Activated naive CD4-positive, alpha-beta T cell treated with anti-CD3 and anti-CD28 coated beads for 36 hours (primary cell): ENCODE results near the gene ELAVL4. TPM values are rescaled to one million over a fixed set of nuclear protein-coding genes. Genes with fewer than 3 reads are reported as not detected.

Source experiments
- CTCF ChIA-PET: fragments of 350-600 bp; sonication (Branson Sonifier 250); formaldehyde crosslinking; loops from one replicate; lab custom pipeline; 2021; ENCODE audit warnings: antibody characterized with exemption; lab: Charles Lee
- DNase-seq: peaks from one replicate; pipeline ENCODE4 v3.0.0-alpha.2; 2020
- H3K27ac Mint-ChIP-seq: one replicate; pipeline ENCODE4 v1.8.0; 2021; ENCODE audit warnings: mild to moderate bottlenecking, mixed read lengths
- H3K27me3 Mint-ChIP-seq: one replicate; pipeline ENCODE4 v1.8.0; 2021; ENCODE audit warnings: low read depth, mixed read lengths
- H3K36me3 Mint-ChIP-seq: one replicate; pipeline ENCODE4 v1.8.0; 2021; ENCODE audit warnings: low read depth, mixed read lengths
- H3K4me1 Mint-ChIP-seq: one replicate; pipeline ENCODE4 v1.8.0; 2021; ENCODE audit warnings: low read depth, mixed read lengths
- H3K4me3 Mint-ChIP-seq: one replicate; pipeline ENCODE4 v1.8.0; 2021; ENCODE audit warnings: mild to moderate bottlenecking, moderate library complexity, mixed read lengths
- H3K9me3 Mint-ChIP-seq: one replicate; pipeline ENCODE4 v1.8.0; 2021; ENCODE audit warnings: mixed read lengths
- intact Hi-C: fragments of 100-400 bp; cut with micrococcal nuclease; formaldehyde crosslinking; loops from one replicate; pipeline ENCODE4 v1.15.1; 2023
- total RNA-seq, 2 experiments: library from RNA; stranded (reverse); gene quantifications; one replicate each; pipeline ENCODE4 v1.2.3, GENCODE V29; 2021

ELAVL4 gene
- total RNA-seq, 2 experiments from 2014 or later = not detected

DNA sequence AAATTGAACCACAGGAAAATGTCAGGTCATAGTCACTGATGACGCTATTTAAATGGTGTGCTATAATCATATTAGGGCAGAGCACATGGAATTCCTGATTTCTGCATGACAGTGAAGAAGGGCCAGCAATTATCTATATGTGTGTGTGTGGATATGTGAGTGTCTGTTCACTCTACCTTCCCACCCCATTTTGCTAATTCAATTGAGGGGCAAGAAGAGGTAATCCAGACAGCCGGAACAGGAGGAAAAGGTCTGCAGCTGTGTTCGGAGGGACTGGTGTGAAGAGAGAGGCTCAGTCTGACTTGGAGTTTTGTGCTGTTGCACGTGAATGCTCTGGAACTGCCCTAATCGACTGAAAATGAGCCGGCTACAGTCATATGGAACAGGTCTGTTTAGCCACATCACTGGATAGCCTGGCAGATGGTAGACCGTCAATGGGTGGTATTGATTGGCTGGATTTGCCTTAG, 5.1 kb upstream of the ELAVL4 start:
- intact Hi-C loops = no loop called here
- Mint-ChIP-seq H3K27me3 (peaks cover 23% of the 10 kb centered on the region), H3K4me3 (no peak overlapping the region), H3K27ac (no peak overlapping the region), H3K4me1 (no peaks in the 10 kb centered on the region), H3K9me3 (no peaks in the 10 kb centered on the region), H3K36me3 (no peaks in the 10 kb centered on the region)
- DNase-seq = no peak
- CTCF ChIA-PET = no interaction called here

DNA sequence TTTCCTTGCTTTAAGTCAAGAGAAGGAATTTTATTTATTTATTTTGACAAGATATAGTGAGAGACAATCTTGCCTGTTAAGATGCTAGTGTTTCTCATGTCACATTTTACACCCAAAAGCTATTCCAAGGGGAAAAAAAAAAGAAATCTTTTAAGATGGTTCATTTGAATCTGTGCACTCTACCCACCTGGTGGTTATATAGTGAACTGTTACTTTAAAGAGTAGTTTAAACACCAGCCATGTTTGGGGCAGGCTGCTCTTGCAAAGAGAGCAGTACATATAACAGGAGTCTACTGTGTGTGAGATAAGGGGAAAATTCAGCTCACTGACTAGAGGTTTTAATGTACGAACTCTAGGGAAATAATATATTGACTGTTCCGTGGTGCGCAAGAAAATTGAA, 3.3 kb upstream of the ELAVL4 start:
- CTCF ChIA-PET = interaction anchor here (0.7 to 1.2 kb wide), 2 partner anchors 9 to 161 kb away, joined by 4 to 5 read pairs; no protein-coding TSS in a partner anchor
- Mint-ChIP-seq H3K9me3 (no peaks in the 10 kb centered on the region), H3K36me3 (no peaks in the 10 kb centered on the region), H3K4me1 (peaks cover 13% of the 10 kb centered on the region), H3K4me3 (no peak overlapping the region), H3K27me3 (peaks cover 36% of the 10 kb centered on the region), H3K27ac (no peak overlapping the region)
- no peak for DNase-seq
- intact Hi-C loops = no loop called here

DNA sequence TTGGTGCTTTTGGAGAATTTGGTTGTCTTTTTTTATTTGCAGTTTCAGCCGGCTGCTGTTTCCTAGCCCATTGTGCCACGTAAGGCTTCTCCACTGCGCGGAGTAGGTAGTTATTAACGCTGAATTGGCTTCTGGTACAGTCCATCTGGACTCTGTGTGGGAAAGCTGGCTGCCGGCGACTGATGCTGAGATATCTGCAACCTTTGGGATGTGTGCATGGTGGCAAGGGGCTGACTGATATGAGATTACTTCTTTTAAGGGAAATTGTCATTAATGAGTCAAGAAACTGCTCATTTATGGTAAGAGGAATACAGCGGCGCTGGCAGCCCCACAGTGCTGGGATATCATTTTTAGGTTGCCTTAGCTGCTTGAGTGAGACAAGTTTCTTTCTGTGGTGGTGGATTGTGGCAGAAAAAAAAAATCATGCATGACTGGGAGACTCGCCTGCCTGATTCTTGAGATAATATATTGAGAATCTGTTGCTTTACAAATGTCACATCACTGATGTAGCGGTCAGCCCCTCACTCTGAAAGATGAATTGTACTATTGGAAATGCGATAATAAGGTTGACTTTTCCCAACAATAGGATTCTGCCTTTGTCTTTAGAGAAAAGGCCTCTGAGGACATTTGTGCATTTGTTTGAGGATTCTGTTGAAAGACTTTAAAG, 2.5 kb upstream of the ELAVL4 start:
- Mint-ChIP-seq H3K36me3 (no peaks in the 10 kb centered on the region), H3K27ac (no peak overlapping the region), H3K4me3 (no peak overlapping the region), H3K4me1 (peaks cover 16% of the 10 kb centered on the region), H3K27me3 (peaks cover 44% of the 10 kb centered on the region), H3K9me3 (no peaks in the 10 kb centered on the region)
- intact Hi-C loops = no loop called here
- DNase-seq = no peak
- CTCF ChIA-PET = interaction anchor here (0.7 kb wide), 1 partner anchor 160 kb away, joined by 5 read pairs; no protein-coding TSS in a partner anchor

DNA sequence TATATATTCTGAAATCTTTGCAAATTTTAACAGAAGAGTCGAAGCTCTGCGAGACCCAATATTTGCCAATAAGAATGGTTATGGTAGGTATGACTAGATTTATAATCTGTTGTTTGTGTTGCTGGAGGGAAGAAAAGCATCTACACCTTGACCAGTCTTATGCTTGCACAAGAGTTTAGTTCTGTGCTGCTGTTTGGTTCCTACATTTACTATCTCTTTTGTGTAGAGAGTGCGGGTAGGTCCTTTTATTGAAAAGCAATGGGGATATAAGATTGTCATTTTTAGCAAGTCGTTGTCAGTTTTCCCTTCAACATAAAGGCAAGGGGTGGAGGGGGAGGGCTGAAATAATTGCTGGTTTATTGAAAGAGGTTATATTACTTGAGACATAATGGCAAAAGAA, 396 bp downstream of the ELAVL4 start:
- intact Hi-C loops = no loop called here
- Mint-ChIP-seq H3K4me1 (peaks cover 16% of the 10 kb centered on the region), H3K27me3 (peaks cover 60% of the 10 kb centered on the region), H3K9me3 (no peaks in the 10 kb centered on the region), H3K36me3 (no peaks in the 10 kb centered on the region), H3K27ac (no peak overlapping the region), H3K4me3 (no peak overlapping the region)
- DNase-seq = no peak
- CTCF ChIA-PET = no interaction called here

DNA sequence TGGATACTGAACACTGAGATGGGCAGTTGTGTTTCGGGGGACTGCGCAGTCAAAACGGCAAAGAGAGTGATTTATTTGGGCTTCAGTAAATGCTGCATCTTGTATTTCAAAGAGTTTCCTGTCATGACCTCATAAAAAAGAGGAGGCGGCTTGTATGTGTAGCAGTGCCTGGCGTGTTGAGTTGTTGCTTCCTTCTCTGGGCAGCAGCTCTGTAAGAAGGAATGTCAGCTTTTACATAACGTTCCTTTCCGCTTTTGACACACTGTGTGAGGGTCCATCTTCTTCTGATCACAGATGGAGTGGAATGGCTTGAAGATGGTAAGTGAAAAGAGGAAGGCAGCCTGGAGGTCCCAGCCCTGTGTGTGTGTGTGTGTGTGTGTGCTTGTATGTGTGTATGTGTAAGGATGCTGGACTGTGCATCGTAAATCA, 941 bp downstream of the ELAVL4 start:
- H3K4me3 Mint-ChIP-seq = peak overlapping the region; percentile 7
- H3K27me3 Mint-ChIP-seq = peaks cover 64% of the 10 kb centered on the region
- H3K36me3 Mint-ChIP-seq = no peaks in the 10 kb centered on the region
- CTCF ChIA-PET = no interaction called here
- no peak overlapping the region for H3K27ac Mint-ChIP-seq
- peak; percentile 5 for DNase-seq
- peaks cover 16% of the 10 kb centered on the region for H3K4me1 Mint-ChIP-seq
- H3K9me3 Mint-ChIP-seq = no peaks in the 10 kb centered on the region
- intact Hi-C loops = no loop called here

DNA sequence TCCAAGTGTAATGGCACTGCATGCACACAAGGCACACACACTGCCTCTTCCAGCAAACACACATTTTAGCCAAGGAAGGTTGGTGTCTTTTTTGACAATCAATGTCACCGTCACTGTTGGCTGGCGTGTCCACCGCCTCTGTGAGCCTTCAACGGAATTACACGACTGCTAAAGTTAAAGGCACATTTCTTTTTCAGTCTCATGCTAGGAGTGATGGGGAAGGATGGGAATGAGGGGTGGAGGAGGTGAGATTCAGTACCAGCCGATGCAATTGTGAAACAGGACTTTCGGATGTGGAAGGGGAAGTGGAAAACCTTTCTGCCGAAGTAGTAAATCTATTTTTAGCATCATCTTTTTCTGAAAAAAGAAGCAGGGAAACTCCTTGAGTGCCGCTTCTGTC, 1.4 kb downstream of the ELAVL4 start:
- Mint-ChIP-seq H3K4me1 (peaks cover 16% of the 10 kb centered on the region), H3K9me3 (no peaks in the 10 kb centered on the region), H3K27ac (no peak overlapping the region), H3K27me3 (peaks cover 64% of the 10 kb centered on the region), H3K36me3 (no peaks in the 10 kb centered on the region), H3K4me3 (peak overlapping the region; percentile 2)
- CTCF ChIA-PET = no interaction called here
- DNase-seq = no peak
- intact Hi-C loops = no loop called here

DNA sequence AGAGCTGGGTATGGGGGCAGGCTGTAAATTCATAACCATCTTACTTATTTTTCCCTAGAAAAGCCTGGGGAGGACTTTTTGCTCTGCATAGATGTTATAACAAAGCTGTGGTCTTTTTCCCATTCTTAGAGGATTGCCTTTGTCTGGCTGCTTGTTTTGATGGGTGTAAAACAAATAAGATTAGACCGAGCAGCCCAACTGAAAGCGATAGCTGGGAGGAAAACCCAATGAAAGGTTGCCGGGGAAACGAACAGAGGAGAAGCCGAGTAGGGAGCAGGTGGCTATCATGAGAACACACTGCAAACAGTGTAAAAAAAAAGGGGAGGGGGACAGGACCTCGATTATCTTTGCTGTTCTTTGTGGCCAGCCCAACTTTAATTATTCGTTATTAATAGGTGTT, 1.9 kb downstream of the ELAVL4 start:
- no peaks in the 10 kb centered on the region for H3K36me3 Mint-ChIP-seq

DNA sequence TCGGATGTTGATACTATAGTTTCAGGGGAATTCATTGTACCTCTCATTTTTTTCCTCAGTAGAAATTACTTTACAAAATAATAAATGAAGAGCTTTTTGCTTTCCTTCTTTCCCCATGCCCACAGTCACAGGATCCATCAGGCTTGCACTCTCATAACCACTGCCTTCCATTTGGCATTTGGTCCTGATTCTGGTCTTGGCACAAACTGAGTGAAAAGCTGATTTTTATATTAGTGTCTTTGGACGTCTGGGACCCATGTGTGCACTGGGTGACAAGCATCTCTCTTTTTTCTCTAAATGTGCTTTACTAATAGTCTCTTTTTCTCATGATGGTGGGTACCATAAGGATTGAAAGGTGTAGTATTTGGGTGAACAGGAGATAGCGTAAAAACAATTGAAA, 2.8 kb downstream of the ELAVL4 start:
- H3K27ac Mint-ChIP-seq = no peak overlapping the region
- DNase-seq = no peak
- peaks cover 53% of the 10 kb centered on the region for H3K27me3 Mint-ChIP-seq
- H3K36me3 Mint-ChIP-seq = no peaks in the 10 kb centered on the region
- H3K4me3 Mint-ChIP-seq = no peak overlapping the region
- H3K4me1 Mint-ChIP-seq = peaks cover 16% of the 10 kb centered on the region
- CTCF ChIA-PET = no interaction called here
- no peaks in the 10 kb centered on the region for H3K9me3 Mint-ChIP-seq
- intact Hi-C loops = no loop called here

More for the DNA sequence above, 1.9 kb downstream of the ELAVL4 start:
- H3K27ac Mint-ChIP-seq = no peak overlapping the region
- intact Hi-C loops = no loop called here
- H3K9me3 Mint-ChIP-seq = no peaks in the 10 kb centered on the region
- H3K4me1 Mint-ChIP-seq = peaks cover 16% of the 10 kb centered on the region
- H3K27me3 Mint-ChIP-seq = peaks cover 61% of the 10 kb centered on the region
- no peak overlapping the region for H3K4me3 Mint-ChIP-seq
- DNase-seq = no peak
- CTCF ChIA-PET = no interaction called here

DNA sequence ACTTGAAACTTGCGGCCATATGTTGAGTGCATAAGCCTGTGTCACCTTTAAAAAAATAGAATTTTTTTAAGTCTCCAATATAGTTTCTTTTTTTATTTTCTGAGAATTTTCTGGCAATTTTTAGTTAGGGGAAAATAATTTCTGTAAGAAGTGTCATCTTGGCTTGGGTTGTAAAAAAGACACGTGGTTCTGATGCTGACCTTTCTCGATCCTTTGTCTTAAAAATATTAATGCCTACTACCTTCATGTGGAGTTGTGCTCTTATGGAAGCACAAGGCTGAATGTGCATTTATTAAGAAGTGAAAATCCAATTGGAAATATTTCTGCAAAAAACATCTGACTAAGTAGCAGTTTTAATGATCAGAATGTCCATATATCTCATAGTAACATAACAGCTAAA, 3.5 kb downstream of the ELAVL4 start:
- intact Hi-C loops = no loop called here
- Mint-ChIP-seq H3K27me3 (peaks cover 51% of the 10 kb centered on the region), H3K4me1 (peaks cover 16% of the 10 kb centered on the region), H3K9me3 (no peaks in the 10 kb centered on the region), H3K36me3 (no peaks in the 10 kb centered on the region), H3K4me3 (no peak overlapping the region), H3K27ac (no peak overlapping the region)
- CTCF ChIA-PET = no interaction called here
- no peak for DNase-seq

DNA sequence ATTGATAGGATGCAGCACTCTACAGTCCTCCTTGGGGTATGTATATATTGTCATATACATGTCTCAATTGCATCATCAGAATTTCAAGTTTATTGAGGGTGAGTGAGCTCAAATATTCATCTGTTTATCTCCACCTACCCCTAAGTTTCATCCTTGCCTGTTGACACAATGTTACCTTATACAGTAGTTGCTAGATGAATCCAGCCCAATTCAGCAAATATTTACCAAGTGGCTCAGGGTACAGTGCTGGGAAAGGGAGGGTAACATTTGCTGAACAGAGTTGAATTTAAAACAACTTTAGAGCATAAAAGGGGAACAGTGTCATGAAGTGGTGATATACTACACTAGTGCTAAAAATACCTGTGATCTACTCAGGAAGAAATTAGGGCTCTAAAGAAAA, 14.4 kb downstream of the ELAVL4 start:
- H3K27ac Mint-ChIP-seq = no peak overlapping the region
- H3K4me3 Mint-ChIP-seq = no peak overlapping the region
- CTCF ChIA-PET = no interaction called here
- peaks cover 20% of the 10 kb centered on the region for H3K27me3 Mint-ChIP-seq
- no peaks in the 10 kb centered on the region for H3K4me1 Mint-ChIP-seq
- no peaks in the 10 kb centered on the region for H3K36me3 Mint-ChIP-seq
- DNase-seq = no peak
- no peaks in the 10 kb centered on the region for H3K9me3 Mint-ChIP-seq
- intact Hi-C loops = no loop called here

DNA sequence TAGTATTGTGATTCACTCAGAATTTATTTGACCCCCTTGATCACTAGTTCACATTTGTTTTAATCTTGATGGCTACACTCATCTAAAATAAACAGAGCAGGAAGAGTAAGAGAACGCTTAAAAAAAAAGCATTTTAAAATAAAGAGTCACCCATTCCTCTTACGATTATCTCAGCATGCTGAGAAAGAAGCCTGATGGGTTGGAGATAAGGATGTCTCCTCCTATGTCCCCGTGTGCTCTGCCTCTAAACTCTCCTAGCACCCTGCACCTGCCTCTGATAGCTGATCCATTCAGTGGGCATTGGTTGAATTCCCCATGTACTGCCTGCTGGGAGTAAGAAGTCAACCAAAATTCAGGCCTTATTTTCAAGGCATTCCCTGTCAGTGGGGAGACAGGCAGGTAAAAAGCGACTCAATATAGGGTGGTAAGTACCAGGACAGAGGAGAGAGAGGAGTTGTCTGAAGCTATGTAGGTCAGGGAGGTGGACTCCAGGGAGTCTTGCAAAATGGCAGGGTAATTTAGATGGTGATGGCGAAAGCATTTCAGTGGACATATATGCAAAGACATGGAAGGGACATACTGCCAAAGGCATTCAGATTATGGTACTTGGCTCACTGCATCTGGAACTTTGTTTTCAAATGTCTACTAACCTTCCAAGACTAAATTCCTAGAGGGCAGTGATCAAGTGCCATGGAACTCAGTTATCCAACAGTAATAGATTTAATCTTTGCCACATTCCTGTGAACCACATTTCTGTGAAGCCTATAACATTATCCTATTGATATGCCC, 18.4 kb downstream of the ELAVL4 start:
- Mint-ChIP-seq H3K36me3 (no peaks in the 10 kb centered on the region), H3K9me3 (no peaks in the 10 kb centered on the region), H3K27me3 (peaks cover 14% of the 10 kb centered on the region), H3K27ac (no peak overlapping the region), H3K4me3 (no peak overlapping the region), H3K4me1 (no peaks in the 10 kb centered on the region)
- CTCF ChIA-PET = no interaction called here
- intact Hi-C loops = no loop called here
- no peak for DNase-seq

DNA sequence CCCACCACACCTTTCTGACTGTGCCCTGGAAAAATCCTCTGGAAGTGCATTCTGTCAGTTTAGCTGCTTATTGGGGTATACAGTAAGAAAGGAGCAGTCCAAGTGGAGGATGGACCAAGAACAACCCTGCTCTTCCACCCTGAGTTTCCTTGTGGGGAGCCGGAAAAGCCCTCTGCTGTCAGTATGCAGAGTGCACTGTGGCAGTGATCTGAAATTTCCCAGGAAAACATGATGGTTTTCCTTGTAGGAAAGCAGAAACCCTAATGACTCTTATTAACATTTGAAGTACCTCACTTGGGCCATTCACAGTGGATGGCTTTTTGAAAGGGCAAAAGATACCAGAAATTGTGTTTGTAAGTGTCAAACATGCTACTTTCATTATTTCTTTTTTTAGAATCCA, 20.5 kb downstream of the ELAVL4 start:
- CTCF ChIA-PET = no interaction called here

More for the DNA sequence above, 20.5 kb downstream of the ELAVL4 start:
- H3K9me3 Mint-ChIP-seq = no peaks in the 10 kb centered on the region
- H3K4me3 Mint-ChIP-seq = no peak overlapping the region
- no peak overlapping the region for H3K27ac Mint-ChIP-seq
- no peaks in the 10 kb centered on the region for H3K36me3 Mint-ChIP-seq
- no peak for DNase-seq
- H3K27me3 Mint-ChIP-seq = peaks cover 6% of the 10 kb centered on the region
- intact Hi-C loops = no loop called here
- no peaks in the 10 kb centered on the region for H3K4me1 Mint-ChIP-seq
